SK-N-MC (cell line): ENCODE results near the gene MMADHC.

Experiments
- EZH2 ChIP-seq: fragments of 200-600 bp; sonication (generic); IDR thresholded peaks from one replicate; pipeline ENCODE4 v1.6.1; 2017; ENCODE audit warnings: antibody characterized with exemption
- FOXP2 ChIP-seq: optimal IDR thresholded peaks from 2 replicates; pipeline ENCODE3; 2011; ENCODE audit warnings: mild to moderate bottlenecking, moderate library complexity; ENCODE audit not compliant: insufficient read depth; ENCODE audit errors: extremely low read length, control extremely low read depth
- POLR2AphosphoS5 ChIP-seq: IDR thresholded peaks from 2 replicates; pipeline ENCODE4 v1.6.1; 2012; ENCODE audit warnings: mild to moderate bottlenecking, low read depth, low read length, borderline replicate concordance

DNA sequence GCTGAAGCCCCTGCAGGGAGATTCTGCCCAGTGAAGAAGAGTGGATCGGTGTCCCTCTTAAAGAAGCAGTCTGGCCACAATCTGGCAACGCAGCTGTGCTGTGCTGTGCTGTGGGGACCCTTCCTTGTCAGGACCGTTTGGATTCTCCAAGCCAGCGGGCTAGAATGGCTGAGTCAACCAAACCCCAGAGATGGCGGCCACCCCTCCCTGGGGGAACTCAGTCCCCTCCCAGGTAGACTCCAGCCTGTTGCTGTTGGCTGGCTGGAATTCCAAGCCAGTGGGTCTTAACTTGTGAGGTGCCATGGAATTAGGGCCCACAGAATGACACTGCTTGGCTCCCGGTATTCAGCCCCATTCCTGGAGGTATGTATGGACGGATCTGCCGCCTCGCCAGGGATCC lies 62.3 kb downstream of the MMADHC start:
- no peak for TF ChIP-seq POLR2AphosphoS5
- no peak for TF ChIP-seq EZH2
- no peak for TF ChIP-seq FOXP2
